Keratinocyte (primary cell): ENCODE data around the gene NOL3. TPM values are rescaled to one million over a fixed set of nuclear protein-coding genes. Genes with fewer than 3 reads are reported as not detected.

ENCODE experiments used
- DNase-seq: peaks from one replicate; pipeline ENCODE4 v3.0.0-alpha.2; 2011; ENCODE audit warnings: low read depth, missing footprints, low spot score
- FAIRE-seq: peaks from 2 replicates; lab custom pipeline; 2011; peaks lifted over from hg19 to GRCh38; lab: Jason Lieb, UNC
- H2AFZ ChIP-seq: 2 replicates; pipeline ENCODE4 v1.6.0; 2012; ENCODE audit warnings: low read length, control low read depth, inconsistent platforms; ENCODE audit not compliant: control insufficient read depth
- H3K27ac ChIP-seq: 2 replicates; pipeline ENCODE4 v1.5.1; 2011; ENCODE audit warnings: low read length; ENCODE audit not compliant: control insufficient read depth, insufficient read depth
- H3K27me3 ChIP-seq: 3 replicates; pipeline ENCODE4 v1.6.0; 2011; ENCODE audit warnings: low read length; ENCODE audit not compliant: control insufficient read depth, insufficient read depth; ENCODE audit errors: extremely low read depth
- H3K36me3 ChIP-seq, 2 experiments: 2 replicates in 1 of 2; 3 replicates in 1 of 2; pipeline ENCODE4 v1.5.1; 2011; ENCODE audit warnings: low read length in 2 of 2, mild to moderate bottlenecking in 1 of 2; ENCODE audit not compliant: control insufficient read depth in 2 of 2, insufficient read depth in 2 of 2; ENCODE audit errors: extremely low read depth in 1 of 2
- H3K4me1 ChIP-seq: 3 replicates; pipeline ENCODE4 v1.5.1; 2011; ENCODE audit warnings: low read length; ENCODE audit not compliant: control insufficient read depth, insufficient read depth; ENCODE audit errors: extremely low read depth
- H3K4me2 ChIP-seq: 3 replicates; pipeline ENCODE4 v1.6.0; 2011; ENCODE audit warnings: low read depth, low read length; ENCODE audit not compliant: control insufficient read depth, insufficient read depth; ENCODE audit errors: extremely low read depth
- H3K4me3 ChIP-seq, 3 experiments: fragments of 200-600 bp in 1 of 3; sonication (generic) in 1 of 3; 2 replicates in 2 of 3; 3 replicates in 1 of 3; pipeline ENCODE4 v1.5.1; 2011 to 2016; ENCODE audit warnings: low read length in 3 of 3, mild to moderate bottlenecking in 3 of 3, control low read depth in 2 of 3, inconsistent platforms in 1 of 3, low read depth in 1 of 3, mixed read lengths in 1 of 3, mixed run types in 1 of 3, moderate library complexity in 1 of 3; ENCODE audit not compliant: control insufficient read depth in 2 of 3, insufficient read depth in 2 of 3; ENCODE audit errors: extremely low read depth in 1 of 3
- H3K79me2 ChIP-seq: 2 replicates; pipeline ENCODE4 v1.6.0; 2012; ENCODE audit warnings: low read length; ENCODE audit not compliant: control insufficient read depth, insufficient read depth
- H3K9ac ChIP-seq: 3 replicates; pipeline ENCODE4 v1.6.0; 2011; ENCODE audit warnings: low read length; ENCODE audit not compliant: control insufficient read depth, insufficient read depth; ENCODE audit errors: extremely low read depth
- H3K9me1 ChIP-seq: 3 replicates; pipeline ENCODE4 v1.6.0; 2011; ENCODE audit warnings: low read length; ENCODE audit not compliant: control insufficient read depth, insufficient read depth; ENCODE audit errors: extremely low read depth
- H3K9me3 ChIP-seq: 2 replicates; pipeline ENCODE4 v1.5.1; 2012; ENCODE audit warnings: low read depth, low read length; ENCODE audit not compliant: control insufficient read depth
- H4K20me1 ChIP-seq: 3 replicates; pipeline ENCODE4 v1.6.0; 2011; ENCODE audit warnings: low read length; ENCODE audit not compliant: control insufficient read depth, insufficient read depth; ENCODE audit errors: extremely low read depth
- CTCF ChIP-seq, 3 experiments: IDR thresholded peaks in 1 of 3; conservative IDR thresholded peaks in 1 of 3; optimal IDR thresholded peaks in 1 of 3; 2 replicates in 2 of 3; 3 replicates in 1 of 3; pipeline versions ENCODE3 to v1.5.1; 2011; ENCODE audit warnings: low read length in 3 of 3, mild to moderate bottlenecking in 3 of 3, moderate library complexity in 2 of 3, control low read depth in 1 of 3, inconsistent platforms in 1 of 3; ENCODE audit not compliant: insufficient read depth in 2 of 3; ENCODE audit errors: extremely low read depth in 1 of 3
- EZH2 ChIP-seq: IDR thresholded peaks from one replicate; pipeline ENCODE4 v1.6.1; 2012; ENCODE audit warnings: inconsistent platforms, mild to moderate bottlenecking, low read length, moderate library complexity
- dilution Hi-C: fragments of 300-500 bp; cut with MboI; formaldehyde crosslinking; loops from one replicate; pipeline ENCODE4 v1.7.0; 2020; ENCODE audit warnings: low sequenced_read_pairs; ENCODE audit not compliant: extremely low pct_ligation_motif_present
- polyA plus RNA-seq, 5 experiments: library from polyadenylated mRNA; depleted of rRNA in 3 of 5; stranded (reverse) in 3 of 5; stranded (forward) in 1 of 5; unstranded in 1 of 5; fragments of >200 nt; gene quantifications; 1 replicate in 1 of 5; 2 replicates in 3 of 5; 3 replicates in 1 of 5; pipeline versions ENCODE4 v1.2.1 to v1.2.3, GENCODE V29; 2011 to 2012; ENCODE audit warnings: missing spikeins in 2 of 5, low read depth in 1 of 5, low replicate concordance in 1 of 5

NOL3 gene
- polyA plus RNA-seq, 1 donor (not counting 4 experiments of a cell fraction or from before 2014, with no cell fraction given) = 16.8 TPM

GRCh38 chr16:67173323-67173722 lies 3.0 kb downstream of the NOL3 start:
- dilution Hi-C loops = no loop called here

DNA sequence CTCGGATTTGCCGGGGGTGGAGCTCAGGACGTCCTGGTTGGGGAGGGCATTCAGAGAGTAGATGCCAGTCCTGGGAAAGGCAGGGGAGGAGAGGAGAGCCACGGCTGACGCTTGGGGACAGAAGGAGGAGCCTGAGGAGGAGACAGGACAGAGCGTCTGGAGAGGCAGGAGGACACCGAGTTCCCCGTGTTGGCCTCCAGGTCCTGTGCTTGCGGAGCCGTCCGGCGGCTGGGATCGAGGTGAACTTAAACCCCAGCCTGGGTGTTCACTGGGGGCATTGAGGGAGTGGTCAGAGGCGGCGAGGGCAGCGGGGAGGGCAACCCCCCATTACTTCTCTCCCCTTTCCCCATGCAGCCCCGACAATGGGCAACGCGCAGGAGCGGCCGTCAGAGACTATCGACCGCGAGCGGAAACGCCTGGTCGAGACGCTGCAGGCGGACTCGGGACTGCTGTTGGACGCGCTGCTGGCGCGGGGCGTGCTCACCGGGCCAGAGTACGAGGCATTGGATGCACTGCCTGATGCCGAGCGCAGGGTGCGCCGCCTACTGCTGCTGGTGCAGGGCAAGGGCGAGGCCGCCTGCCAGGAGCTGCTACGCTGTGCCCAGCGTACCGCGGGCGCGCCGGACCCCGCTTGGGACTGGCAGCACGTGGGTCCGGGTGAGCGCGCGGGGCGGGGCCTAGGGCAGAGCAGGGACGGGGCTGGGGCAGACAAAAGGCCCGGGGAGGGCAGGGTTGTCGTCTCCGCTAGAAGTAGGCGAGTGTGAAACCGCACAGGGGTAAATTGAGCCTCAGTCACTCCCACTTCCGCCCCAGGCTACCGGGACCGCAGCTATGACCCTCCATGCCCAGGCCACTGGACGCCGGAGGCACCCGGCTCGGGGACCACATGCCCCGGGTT lies 3.7 kb downstream of the NOL3 start:
- Histone ChIP-seq H3K9me1 (no peaks in the 10 kb centered on the region), H3K4me3 (peak overlapping the region; percentile 43 to 66 (median 55)), H2AFZ (peak overlapping the region; percentile 71), H3K9ac (peak overlapping the region; percentile 66), H3K79me2 (no peaks in the 10 kb centered on the region), H4K20me1 (no peaks in the 10 kb centered on the region), H3K9me3 (no peaks in the 10 kb centered on the region), H3K36me3 (no peaks in the 10 kb centered on the region), H3K27me3 (no peaks in the 10 kb centered on the region), H3K4me2 (peak overlapping the region; percentile 90), H3K4me1 (peaks cover 50% of the 10 kb centered on the region), H3K27ac (peak overlapping the region; percentile 53)
- DNase-seq (no peak), FAIRE-seq (no peak)
- dilution Hi-C loops = no loop called here
- TF ChIP-seq CTCF (optimal IDR thresholded peaks at IDR 0.05 in 1 of 3, IDR thresholded peaks at IDR 0.05 in 1 of 3, conservative IDR thresholded peaks at IDR 0.05 in 1 of 3; ENCODE audit: extremely low read depth in 1 of 3, insufficient read depth in 2 of 3, low read length in 3 of 3) (peak in 2 of 3 experiments; percentile 50 to 62), EZH2 (no peak)

More at GRCh38 chr16:67173323-67173722, 3.0 kb downstream of the NOL3 start:
- Histone ChIP-seq H3K9me1 (no peaks in the 10 kb centered on the region), H3K27ac (no peak overlapping the region), H2AFZ (peak overlapping the region; percentile 71), H3K36me3 (no peaks in the 10 kb centered on the region), H3K4me2 (peak overlapping the region; percentile 90), H3K9me3 (no peaks in the 10 kb centered on the region), H3K79me2 (no peaks in the 10 kb centered on the region), H4K20me1 (no peaks in the 10 kb centered on the region), H3K27me3 (no peaks in the 10 kb centered on the region), H3K4me3 (peak overlapping the region; percentile 43 to 66 (median 55)), H3K4me1 (peaks cover 43% of the 10 kb centered on the region), H3K9ac (peak overlapping the region; percentile 66)
- no peak for DNase-seq
- TF ChIP-seq CTCF (optimal IDR thresholded peaks at IDR 0.05 in 1 of 3, IDR thresholded peaks at IDR 0.05 in 1 of 3, conservative IDR thresholded peaks at IDR 0.05 in 1 of 3; ENCODE audit: extremely low read depth in 1 of 3, insufficient read depth in 2 of 3, low read length in 3 of 3) = no peak
- FAIRE-seq = no peak
